IMR-90 (cell line): ENCODE results near the gene TTF2. TPM values are rescaled to one million over a fixed set of nuclear protein-coding genes. Genes with fewer than 3 reads are reported as not detected.

Experiments used
- ATAC-seq: fragments of 200-7000 bp; cut with Tn5 transposase; 2 replicates; pipeline ENCODE4 v1.9.1; 2020; ENCODE audit warnings: low read depth, mild to moderate bottlenecking, moderate library complexity
- BruUV-seq: library from RNA; stranded (reverse); fragments of 400-500 nt; replicated peaks from 2 replicates; lab custom pipeline; 2021; lab: Mats Ljungman, UMichigan
- CTCF ChIA-PET: fragments of 300-600 bp; formaldehyde crosslinking; extraction: SDS; loops from one replicate; lab custom pipeline; 2021; ENCODE audit warnings: antibody characterized with exemption; lab: Yijun Ruan, JAX
- POLR2A ChIA-PET: fragments of 300-600 bp; sonication (Branson Sonifier 250); formaldehyde crosslinking; loops from one replicate; lab custom pipeline; 2022; ENCODE audit warnings: antibody characterized with exemption; ENCODE audit not compliant: unreplicated experiment; lab: Charles Lee
- DNase-seq: peaks from one replicate; pipeline ENCODE4 v3.0.0; 2013
- H2AFZ ChIP-seq: replicated peaks from 2 replicates; pipeline ENCODE3; 2013; ENCODE audit warnings: low read length, mild to moderate bottlenecking; ENCODE audit not compliant: poor library complexity
- H2AK5ac ChIP-seq: 2 replicates; pipeline ENCODE4 v1.6.1; 2013; ENCODE audit warnings: low read depth, low read length, inconsistent platforms
- H2AK9ac ChIP-seq: replicated peaks from 2 replicates; pipeline ENCODE3; 2013; ENCODE audit warnings: mild to moderate bottlenecking, low read depth, low read length, moderate library complexity; ENCODE audit not compliant: poor library complexity
- H2BK120ac ChIP-seq: 2 replicates; pipeline ENCODE4 v1.6.1; 2013; ENCODE audit warnings: low read depth, low read length, inconsistent platforms
- H2BK15ac ChIP-seq: 3 replicates; pipeline ENCODE4 v1.6.1; 2013; ENCODE audit warnings: low read depth, low read length, inconsistent platforms
- H2BK20ac ChIP-seq: 2 replicates; pipeline ENCODE4 v1.6.1; 2013; ENCODE audit warnings: low read depth, mild to moderate bottlenecking, inconsistent platforms, low read length, moderate library complexity
- H2BK5ac ChIP-seq: 2 replicates; pipeline ENCODE4 v1.6.1; 2013; ENCODE audit warnings: mild to moderate bottlenecking, low read depth, low read length, inconsistent platforms; ENCODE audit not compliant: poor library complexity, severe bottlenecking
- H3K14ac ChIP-seq: replicated peaks from 2 replicates; pipeline ENCODE4 v1.6.1; 2013; ENCODE audit warnings: low read depth, low read length, inconsistent platforms
- H3K18ac ChIP-seq: 2 replicates; pipeline ENCODE4 v1.6.1; 2013; ENCODE audit warnings: low read depth, low read length, control low read depth
- H3K23ac ChIP-seq: 2 replicates; pipeline ENCODE4 v1.6.1; 2013; ENCODE audit warnings: low read depth, low read length, inconsistent platforms
- H3K27ac ChIP-seq: 2 replicates; pipeline ENCODE4 v1.5.1; 2013; ENCODE audit warnings: mild to moderate bottlenecking, control low read depth, low read length; ENCODE audit not compliant: insufficient read depth
- H3K27me3 ChIP-seq: 2 replicates; pipeline ENCODE4 v1.6.1; 2013; ENCODE audit warnings: low read length; ENCODE audit not compliant: control insufficient read depth, insufficient read depth
- H3K36me3 ChIP-seq: 2 replicates; pipeline ENCODE4 v1.6.1; 2013; ENCODE audit warnings: low read length, mixed read lengths; ENCODE audit not compliant: control insufficient read depth, insufficient read depth
- H3K4ac ChIP-seq: 2 replicates; pipeline ENCODE4 v1.6.1; 2013; ENCODE audit warnings: low read depth, low read length, inconsistent platforms
- H3K4me1 ChIP-seq: 2 replicates; pipeline ENCODE4 v1.6.1; 2013; ENCODE audit warnings: low read length, mixed read lengths; ENCODE audit not compliant: control insufficient read depth, insufficient read depth
- H3K4me2 ChIP-seq: 2 replicates; pipeline ENCODE4 v1.6.1; 2013; ENCODE audit warnings: low read depth, mild to moderate bottlenecking, control low read depth, low read length, moderate library complexity
- H3K4me3 ChIP-seq: 2 replicates; pipeline ENCODE4 v1.5.1; 2013; ENCODE audit warnings: low read depth, mild to moderate bottlenecking, control low read depth, low read length, moderate library complexity; ENCODE audit not compliant: insufficient read depth
- H3K56ac ChIP-seq: 2 replicates; pipeline ENCODE4 v1.6.1; 2013; ENCODE audit warnings: low read length, inconsistent platforms; ENCODE audit not compliant: insufficient read depth; ENCODE audit errors: extremely low read depth
- H3K79me1 ChIP-seq, 2 experiments: 2 replicates each; pipeline ENCODE4 v1.6.1; 2013; ENCODE audit warnings: low read length in 2 of 2, inconsistent platforms in 1 of 2, low read depth in 1 of 2
- H3K9ac ChIP-seq: 2 replicates; pipeline ENCODE4 v1.6.1; 2013; ENCODE audit warnings: low read depth, low read length, control low read depth
- H3K9me1 ChIP-seq: 2 replicates; pipeline ENCODE4 v1.6.1; 2013; ENCODE audit warnings: low read length, inconsistent platforms; ENCODE audit not compliant: insufficient read depth
- H3K9me3 ChIP-seq: 2 replicates; pipeline ENCODE4 v1.6.1; 2013; ENCODE audit warnings: low read length; ENCODE audit not compliant: control insufficient read depth, insufficient read depth
- H4K20me1 ChIP-seq: 2 replicates; pipeline ENCODE4 v1.6.1; 2013; ENCODE audit warnings: low read length, inconsistent platforms; ENCODE audit not compliant: insufficient read depth
- H4K5ac ChIP-seq: 2 replicates; pipeline ENCODE4 v1.6.1; 2013; ENCODE audit warnings: mild to moderate bottlenecking, low read depth, low read length, control low read depth
- H4K8ac ChIP-seq, 2 experiments: 2 replicates each; pipeline ENCODE4 v1.6.1; 2013; ENCODE audit warnings: low read depth in 2 of 2, low read length in 2 of 2, control low read depth in 1 of 2, inconsistent platforms in 1 of 2
- H4K91ac ChIP-seq: 2 replicates; pipeline ENCODE4 v1.6.1; 2013; ENCODE audit warnings: low read depth, low read length, inconsistent platforms; ENCODE audit not compliant: insufficient read depth
- BHLHE40 ChIP-seq: fragments of 150-350 bp; IDR thresholded peaks from 2 replicates; pipeline ENCODE4 v1.6.1; 2016; ENCODE audit warnings: mild to moderate bottlenecking, low read depth, low read length
- MAFK ChIP-seq: IDR thresholded peaks from 2 replicates; pipeline ENCODE4 v1.6.1; 2012; ENCODE audit warnings: low read depth, low read length, improper control_type of control experiment
- MXI1 ChIP-seq: IDR thresholded peaks from 2 replicates; pipeline ENCODE4 v1.6.1; 2012; ENCODE audit warnings: low read depth, mild to moderate bottlenecking, low read length, moderate library complexity, borderline replicate concordance
- NFE2L2 ChIP-seq: fragments of 150-350 bp; IDR thresholded peaks from 2 replicates; pipeline ENCODE4 v1.6.1; 2016; ENCODE audit warnings: low read depth, mild to moderate bottlenecking, low read length
- RCOR1 ChIP-seq: IDR thresholded peaks from 2 replicates; pipeline ENCODE4 v1.6.1; 2012; ENCODE audit warnings: mild to moderate bottlenecking, low read length, improper control_type of control experiment; ENCODE audit not compliant: insufficient replicate concordance
- WGBS, 2 experiments: methylation state at CpG; one replicate each; pipeline versions ENCODE4 v1.1.5 to v1.1.7; 2013; ENCODE audit warnings: missing lambda C conversion rate in 2 of 2; ENCODE audit not compliant: insufficient read length in 1 of 2; ENCODE audit errors: extremely low coverage in 2 of 2; 5-methylcytosine and 5-hydroxymethylcytosine counted together
- dilution Hi-C: fragments of 300-500 bp; cut with HindIII; formaldehyde crosslinking; loops from one replicate; pipeline ENCODE4 v1.14.3; 2018; ENCODE audit warnings: low sequenced_read_pairs; ENCODE audit not compliant: unreplicated experiment
- in situ Hi-C: fragments of 300-500 bp; cut with MboI; formaldehyde crosslinking; loops from 3 replicates; pipeline ENCODE4 v1.14.3; 2019; ENCODE audit warnings: low sequenced_read_pairs, inconsistent platforms, mixed read lengths
- intact Hi-C: fragments of 100-400 bp; cut with micrococcal nuclease; formaldehyde crosslinking; loops from 2 replicates; pipeline ENCODE4 v1.10.0; 2022
- polyA plus RNA-seq, 3 experiments: library from polyadenylated mRNA; depleted of rRNA; stranded (reverse); fragments of >200 nt; gene quantifications; 2 replicates each; pipeline ENCODE4 v1.2.3, GENCODE V29; 2012; ENCODE audit warnings: low replicate concordance in 1 of 3
- total RNA-seq: library from RNA; depleted of rRNA; stranded (reverse); fragments of >200 nt; gene quantifications from 2 replicates; pipeline ENCODE4 v1.2.3, GENCODE V29; 2012

Gene TTF2
- total and polyA plus RNA-seq, 2 of the 4 experiments (the other 2 are of a cell fraction) = 11.5 to 14.7 TPM

- Histone ChIP-seq H2BK120ac (no peak overlapping the region), H3K9me1 (peaks cover 5% of the 10 kb centered on the region; the same call in 1 of the 2 replicates), H4K20me1 (no peaks in the 10 kb centered on the region), H3K27ac (no peak overlapping the region), H3K79me1 (peaks cover 5 to 9% of the 10 kb centered on the region in 2 experiments; a peak in 1 of 4 replicates), H3K36me3 (peaks cover 13% of the 10 kb centered on the region), H2AFZ (no peak overlapping the region), H3K4me2 (no peak overlapping the region), H3K18ac (no peak overlapping the region), H3K9me3 (no peaks in the 10 kb centered on the region), H2AK9ac (no peak overlapping the region), H3K9ac (no peak overlapping the region), H3K14ac (no peak overlapping the region), H3K4ac (no peak overlapping the region), H2BK20ac (no peak overlapping the region), H4K91ac (no peak overlapping the region), H3K4me1 (peaks cover 5% of the 10 kb centered on the region; the same call in 1 of the 2 replicates), H3K4me3 (no peak overlapping the region), H2BK15ac (no peak overlapping the region), H3K23ac (no peak overlapping the region), H3K27me3 (no peaks in the 10 kb centered on the region), H2BK5ac (no peak overlapping the region), H3K56ac (no peak overlapping the region), H2AK5ac (no peak overlapping the region), H4K8ac (no peak overlapping the region), H4K5ac (no peak overlapping the region)
- WGBS, 2 experiments = 100% methylated on average over 1 of the region's 3 CpGs; no CpG with 5 or more reads in 1 of the 2 experiments
- in situ Hi-C loops = no loop called here
- TF ChIP-seq BHLHE40 (no peak), NFE2L2 (no peak), MXI1 (no peak), MAFK (no peak), RCOR1 (no peak)
- ChIA-PET CTCF (interaction anchor here (0.9 kb wide), 1 partner anchor 22 kb away, joined by 4 read pairs; no protein-coding TSS in a partner anchor), POLR2A (interaction anchor here (0.6 kb wide), 1 partner anchor 51 kb away, joined by 11 read pairs; no protein-coding TSS in a partner anchor)
- BruUV-seq = no TSS peak
- DNase-seq (no peak), ATAC-seq (no peak)
- intact Hi-C loops = no loop called here
- dilution Hi-C loops = no loop called here
Observed at GRCh38 chr1:117116784-117117130, 56.6 kb downstream of the TTF2 start.
